DND-41 (cell line): Measurements from ENCODE around the gene RHOV.

Source experiments
- EZH2 ChIP-seq: IDR thresholded peaks from 3 replicates; pipeline ENCODE4 v1.6.1; 2012; ENCODE audit warnings: borderline replicate concordance, low read depth, mild to moderate bottlenecking, moderate library complexity, low read length, inconsistent platforms; ENCODE audit not compliant: severe bottlenecking
- TF ChIP-seq, protein P1 (sequence below): IDR thresholded peaks from 2 replicates; pipeline ENCODE4 v1.5.1; 2012; ENCODE audit warnings: borderline replicate concordance, low read length, moderate library complexity, mild to moderate bottlenecking; ENCODE audit not compliant: poor library complexity, severe bottlenecking; ENCODE audit errors: extremely low read depth

DNA sequence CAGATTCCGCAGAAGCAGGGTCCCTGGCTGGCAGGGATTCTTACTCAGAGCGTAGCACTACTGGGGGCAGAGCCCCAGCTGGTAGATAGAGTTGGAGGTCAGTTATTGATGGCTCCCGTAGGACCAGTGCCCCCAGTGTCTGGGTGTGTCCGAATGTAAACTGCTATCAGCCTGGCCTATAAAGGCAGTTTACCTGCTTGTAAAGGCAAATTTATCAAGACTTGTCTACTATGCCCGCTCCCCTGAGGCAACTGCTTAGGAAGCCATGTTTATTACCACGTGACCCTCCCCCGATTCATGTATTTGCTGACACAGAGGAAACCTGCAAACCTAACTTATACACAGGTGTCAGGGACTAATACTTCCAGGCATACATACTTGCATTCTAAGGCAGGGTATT is 44.9 kb downstream of the RHOV start:
- TF ChIP-seq, protein P1, sequence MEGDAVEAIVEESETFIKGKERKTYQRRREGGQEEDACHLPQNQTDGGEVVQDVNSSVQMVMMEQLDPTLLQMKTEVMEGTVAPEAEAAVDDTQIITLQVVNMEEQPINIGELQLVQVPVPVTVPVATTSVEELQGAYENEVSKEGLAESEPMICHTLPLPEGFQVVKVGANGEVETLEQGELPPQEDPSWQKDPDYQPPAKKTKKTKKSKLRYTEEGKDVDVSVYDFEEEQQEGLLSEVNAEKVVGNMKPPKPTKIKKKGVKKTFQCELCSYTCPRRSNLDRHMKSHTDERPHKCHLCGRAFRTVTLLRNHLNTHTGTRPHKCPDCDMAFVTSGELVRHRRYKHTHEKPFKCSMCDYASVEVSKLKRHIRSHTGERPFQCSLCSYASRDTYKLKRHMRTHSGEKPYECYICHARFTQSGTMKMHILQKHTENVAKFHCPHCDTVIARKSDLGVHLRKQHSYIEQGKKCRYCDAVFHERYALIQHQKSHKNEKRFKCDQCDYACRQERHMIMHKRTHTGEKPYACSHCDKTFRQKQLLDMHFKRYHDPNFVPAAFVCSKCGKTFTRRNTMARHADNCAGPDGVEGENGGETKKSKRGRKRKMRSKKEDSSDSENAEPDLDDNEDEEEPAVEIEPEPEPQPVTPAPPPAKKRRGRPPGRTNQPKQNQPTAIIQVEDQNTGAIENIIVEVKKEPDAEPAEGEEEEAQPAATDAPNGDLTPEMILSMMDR, result no peak
- no peak for TF ChIP-seq EZH2
